K562 (cell line): Measurements from ENCODE around the gene MRPL11. TPM values are rescaled to one million over a fixed set of nuclear protein-coding genes. Genes with fewer than 3 reads are reported as not detected.

Source experiments
- BMI1 ChIP-seq: fragments of 150-350 bp; IDR thresholded peaks from 2 replicates; pipeline ENCODE4 v1.6.1; 2014; ENCODE audit warnings: low read length
- BRD9 ChIP-seq: fragments of 450-650 bp; IDR thresholded peaks from 2 replicates; pipeline ENCODE4 v1.6.1; 2018; ENCODE audit warnings: low read depth; ENCODE audit not compliant: partially characterized antibody
- EHMT2 ChIP-seq: fragments of 450-650 bp; IDR thresholded peaks from 2 replicates; pipeline ENCODE4 v1.6.1; 2018; ENCODE audit warnings: antibody characterized with exemption
- HDAC1 ChIP-seq, 2 experiments: fragments of 450-650 bp; IDR thresholded peaks; 2 replicates each; pipeline ENCODE4 v1.6.1; 2016 to 2017; ENCODE audit warnings: inconsistent platforms in 1 of 2, mild to moderate bottlenecking in 1 of 2, moderate library complexity in 1 of 2
- HLTF ChIP-seq: fragments of 450-650 bp; IDR thresholded peaks from 2 replicates; pipeline ENCODE4 v1.6.1; 2016
- HNRNPL ChIP-seq: fragments of 200-400 bp; formaldehyde crosslinking; IDR thresholded peaks from 2 replicates; pipeline ENCODE4 v1.6.1; 2017; ENCODE audit warnings: low read depth, mild to moderate bottlenecking, low read length
- MED1 ChIP-seq: sonication (generic); formaldehyde crosslinking; IDR thresholded peaks from 2 replicates; pipeline ENCODE4 v1.8.1; 2023; ENCODE audit warnings: missing genetic modification reagents, borderline replicate concordance
- PHF20 ChIP-seq: fragments of 450-650 bp; IDR thresholded peaks from 2 replicates; pipeline ENCODE4 v1.6.1; 2018; ENCODE audit not compliant: partially characterized antibody
- PHTF2 ChIP-seq: fragments of 250-450 bp; sonication (Bioruptor Pico); IDR thresholded peaks from 2 replicates; pipeline ENCODE4 v1.5.0; 2021; ENCODE audit warnings: mild to moderate bottlenecking
- POLR2G ChIP-seq: fragments of 200-400 bp; formaldehyde crosslinking; IDR thresholded peaks from 2 replicates; pipeline ENCODE4 v1.6.1; 2017; ENCODE audit warnings: low read depth, mild to moderate bottlenecking, antibody characterized with exemption, low read length, moderate library complexity
- SMAD2 ChIP-seq: fragments of 150-350 bp; IDR thresholded peaks from 2 replicates; pipeline ENCODE4 v1.6.1; 2014; ENCODE audit warnings: low read depth, mild to moderate bottlenecking, low read length
- SPI1 ChIP-seq: IDR thresholded peaks from 2 replicates; pipeline ENCODE4 v1.6.1; 2011; ENCODE audit warnings: low read depth, low read length, control low read depth, borderline replicate concordance
- SREBF2 ChIP-seq: sonication (generic); formaldehyde crosslinking; IDR thresholded peaks from 2 replicates; pipeline ENCODE4 v1.4.0; 2020; ENCODE audit warnings: mild to moderate bottlenecking, missing genetic modification reagents
- ZC3H8 ChIP-seq: fragments of 450-650 bp; IDR thresholded peaks from 2 replicates; pipeline ENCODE4 v1.6.1; 2017
- ZNF121 ChIP-seq: sonication (generic); formaldehyde crosslinking; conservative IDR thresholded peaks from 2 replicates; pipeline ENCODE4 v1.8.0; 2022; ENCODE audit warnings: missing genetic modification reagents
- ZNF274 ChIP-seq: IDR thresholded peaks from 2 replicates; pipeline ENCODE4 v1.6.1; 2011; ENCODE audit warnings: low read depth, mild to moderate bottlenecking, low read length, moderate library complexity, borderline replicate concordance
- ZZZ3 ChIP-seq: fragments of 450-650 bp; IDR thresholded peaks from 2 replicates; pipeline ENCODE4 v1.6.1; 2016; ENCODE audit warnings: antibody characterized with exemption, mild to moderate bottlenecking, moderate library complexity
- polyA plus RNA-seq, 8 experiments: library from polyadenylated mRNA; depleted of rRNA in 4 of 8; stranded (reverse) in 5 of 8; unstranded in 3 of 8; fragments of >200 nt; fragmentation: Nextera tagmentation in 2 of 8; fragmentation: Illumina TruSeq in 1 of 8; extraction: Ambion mirVana in 2 of 8; extraction: Trizol in 1 of 8; gene quantifications; 2 replicates each; pipeline versions ENCODE4 v1.2.1 to v1.2.3, GENCODE V29; 2011 to 2014; ENCODE audit warnings: inconsistent platforms in 1 of 8, missing spikeins in 1 of 8
- total RNA-seq, 7 experiments: library from RNA; depleted of rRNA in 6 of 7; stranded (reverse); fragments of >200 nt in 6 of 7; fragmentation: Illumina TruSeq in 2 of 7; extraction: Trizol in 2 of 7; gene quantifications; 2 replicates each; pipeline versions ENCODE4 v1.2.1 to v1.2.3, GENCODE V29; 2011 to 2021; ENCODE audit warnings: low replicate concordance in 1 of 7
- TF ChIP-seq, protein P1 (sequence below): fragments of 450-650 bp; IDR thresholded peaks from 2 replicates; pipeline ENCODE4 v1.6.1; 2016; ENCODE audit warnings: missing biosample characterization, missing genetic modification characterization
- TF ChIP-seq, protein P2 (sequence below): fragments of 450-650 bp; IDR thresholded peaks from 2 replicates; pipeline ENCODE4 v1.6.1; 2017; ENCODE audit warnings: antibody characterized with exemption, mild to moderate bottlenecking
- TF ChIP-seq, protein P3 (sequence below): fragments of 250-450 bp; sonication (Bioruptor Pico); IDR thresholded peaks from 2 replicates; pipeline ENCODE4 v1.5.0; 2020; ENCODE audit warnings: mild to moderate bottlenecking, borderline replicate concordance

Gene MRPL11
- total and polyA plus RNA-seq, 9 of the 15 experiments (the other 6 are each of a cell fraction or from before 2014, with no cell fraction given) = 33.0 to 173 (median 91.9) TPM

DNA sequence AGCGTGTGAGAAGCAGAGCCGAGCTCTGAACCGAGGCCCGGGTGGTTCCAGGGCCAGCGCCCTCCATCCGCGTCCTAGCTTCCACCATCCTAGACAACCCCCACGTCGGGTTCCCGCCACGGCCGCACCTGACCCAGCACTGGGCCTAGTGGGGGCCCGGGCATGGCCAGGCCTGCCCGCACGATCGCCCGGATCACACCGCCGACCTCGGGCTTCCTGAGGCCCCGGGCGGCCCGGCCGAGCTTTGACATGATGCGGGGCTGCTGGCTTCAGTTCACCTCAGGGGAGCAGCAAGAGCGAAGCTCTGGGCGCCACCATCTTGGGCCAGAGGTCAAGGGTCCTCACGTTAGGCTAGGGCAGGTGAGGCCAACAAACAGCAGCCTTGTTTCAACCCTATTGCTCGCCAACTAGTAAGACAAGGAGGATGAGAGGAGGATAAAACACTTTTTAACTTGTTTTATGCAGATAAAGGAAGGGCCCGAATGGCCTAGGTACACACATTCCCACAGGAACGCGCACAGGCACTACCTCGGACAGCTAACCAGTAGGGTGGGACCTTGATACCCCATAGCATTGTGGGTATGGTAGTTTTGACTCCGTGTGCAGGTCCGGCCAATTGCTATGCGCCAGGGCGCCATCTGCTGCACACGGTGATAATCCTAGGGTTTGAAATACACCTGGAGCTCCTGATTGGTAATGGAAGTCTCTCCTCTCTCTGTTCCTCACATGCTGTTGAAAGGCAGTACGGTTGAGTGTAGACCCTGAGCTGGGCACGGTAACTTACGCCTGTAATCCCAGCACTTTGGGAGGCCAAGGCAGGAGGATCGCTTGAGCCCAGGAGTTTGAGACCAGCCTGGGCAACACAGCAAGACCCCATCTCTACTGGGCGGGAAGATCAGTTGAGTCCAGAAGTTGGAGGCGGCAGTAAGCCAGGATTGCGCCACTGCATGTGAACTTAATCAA is at the start of gene MRPL11 (continued):
- TF ChIP-seq, protein P1, sequence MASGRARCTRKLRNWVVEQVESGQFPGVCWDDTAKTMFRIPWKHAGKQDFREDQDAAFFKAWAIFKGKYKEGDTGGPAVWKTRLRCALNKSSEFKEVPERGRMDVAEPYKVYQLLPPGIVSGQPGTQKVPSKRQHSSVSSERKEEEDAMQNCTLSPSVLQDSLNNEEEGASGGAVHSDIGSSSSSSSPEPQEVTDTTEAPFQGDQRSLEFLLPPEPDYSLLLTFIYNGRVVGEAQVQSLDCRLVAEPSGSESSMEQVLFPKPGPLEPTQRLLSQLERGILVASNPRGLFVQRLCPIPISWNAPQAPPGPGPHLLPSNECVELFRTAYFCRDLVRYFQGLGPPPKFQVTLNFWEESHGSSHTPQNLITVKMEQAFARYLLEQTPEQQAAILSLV = no peak
- TF ChIP-seq HDAC1 (IDR thresholded peaks at IDR 0.05) (peak; percentile 21 to 95; a peak in 3 of 4 replicates), POLR2G (peak; percentile 87), HLTF (no peak), ZNF274 (no peak), ZNF121 (peak; percentile 100), SREBF2 (CRISPR knock-in tag) (no peak), MED1 (CRISPR knock-in tag) (no peak), SMAD2 (no peak), BRD9 (no peak), SPI1 (no peak), HNRNPL (no peak), PHF20 (peak; percentile 99), PHTF2 (CRISPR knock-in tag) (no peak), ZZZ3 (no peak), EHMT2 (0 out of 2 replicates have a peak, but pooled peaks have one; percentile 37), ZC3H8 (no peak), BMI1 (no peak)
- TF ChIP-seq, protein P2, sequence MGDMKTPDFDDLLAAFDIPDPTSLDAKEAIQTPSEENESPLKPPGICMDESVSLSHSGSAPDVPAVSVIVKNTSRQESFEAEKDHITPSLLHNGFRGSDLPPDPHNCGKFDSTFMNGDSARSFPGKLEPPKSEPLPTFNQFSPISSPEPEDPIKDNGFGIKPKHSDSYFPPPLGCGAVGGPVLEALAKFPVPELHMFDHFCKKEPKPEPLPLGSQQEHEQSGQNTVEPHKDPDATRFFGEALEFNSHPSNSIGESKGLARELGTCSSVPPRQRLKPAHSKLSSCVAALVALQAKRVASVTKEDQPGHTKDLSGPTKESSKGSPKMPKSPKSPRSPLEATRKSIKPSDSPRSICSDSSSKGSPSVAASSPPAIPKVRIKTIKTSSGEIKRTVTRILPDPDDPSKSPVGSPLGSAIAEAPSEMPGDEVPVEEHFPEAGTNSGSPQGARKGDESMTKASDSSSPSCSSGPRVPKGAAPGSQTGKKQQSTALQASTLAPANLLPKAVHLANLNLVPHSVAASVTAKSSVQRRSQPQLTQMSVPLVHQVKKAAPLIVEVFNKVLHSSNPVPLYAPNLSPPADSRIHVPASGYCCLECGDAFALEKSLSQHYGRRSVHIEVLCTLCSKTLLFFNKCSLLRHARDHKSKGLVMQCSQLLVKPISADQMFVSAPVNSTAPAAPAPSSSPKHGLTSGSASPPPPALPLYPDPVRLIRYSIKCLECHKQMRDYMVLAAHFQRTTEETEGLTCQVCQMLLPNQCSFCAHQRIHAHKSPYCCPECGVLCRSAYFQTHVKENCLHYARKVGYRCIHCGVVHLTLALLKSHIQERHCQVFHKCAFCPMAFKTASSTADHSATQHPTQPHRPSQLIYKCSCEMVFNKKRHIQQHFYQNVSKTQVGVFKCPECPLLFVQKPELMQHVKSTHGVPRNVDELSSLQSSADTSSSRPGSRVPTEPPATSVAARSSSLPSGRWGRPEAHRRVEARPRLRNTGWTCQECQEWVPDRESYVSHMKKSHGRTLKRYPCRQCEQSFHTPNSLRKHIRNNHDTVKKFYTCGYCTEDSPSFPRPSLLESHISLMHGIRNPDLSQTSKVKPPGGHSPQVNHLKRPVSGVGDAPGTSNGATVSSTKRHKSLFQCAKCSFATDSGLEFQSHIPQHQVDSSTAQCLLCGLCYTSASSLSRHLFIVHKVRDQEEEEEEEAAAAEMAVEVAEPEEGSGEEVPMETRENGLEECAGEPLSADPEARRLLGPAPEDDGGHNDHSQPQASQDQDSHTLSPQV = peak; percentile 23; the same call in 1 of the 2 replicates
- TF ChIP-seq, protein P3, sequence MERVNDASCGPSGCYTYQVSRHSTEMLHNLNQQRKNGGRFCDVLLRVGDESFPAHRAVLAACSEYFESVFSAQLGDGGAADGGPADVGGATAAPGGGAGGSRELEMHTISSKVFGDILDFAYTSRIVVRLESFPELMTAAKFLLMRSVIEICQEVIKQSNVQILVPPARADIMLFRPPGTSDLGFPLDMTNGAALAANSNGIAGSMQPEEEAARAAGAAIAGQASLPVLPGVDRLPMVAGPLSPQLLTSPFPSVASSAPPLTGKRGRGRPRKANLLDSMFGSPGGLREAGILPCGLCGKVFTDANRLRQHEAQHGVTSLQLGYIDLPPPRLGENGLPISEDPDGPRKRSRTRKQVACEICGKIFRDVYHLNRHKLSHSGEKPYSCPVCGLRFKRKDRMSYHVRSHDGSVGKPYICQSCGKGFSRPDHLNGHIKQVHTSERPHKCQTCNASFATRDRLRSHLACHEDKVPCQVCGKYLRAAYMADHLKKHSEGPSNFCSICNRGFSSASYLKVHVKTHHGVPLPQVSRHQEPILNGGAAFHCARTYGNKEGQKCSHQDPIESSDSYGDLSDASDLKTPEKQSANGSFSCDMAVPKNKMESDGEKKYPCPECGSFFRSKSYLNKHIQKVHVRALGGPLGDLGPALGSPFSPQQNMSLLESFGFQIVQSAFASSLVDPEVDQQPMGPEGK (CRISPR knock-in tag) = no peak
